Upper lobe of left lung (tissue), 6 donors: Measurements from ENCODE around the gene RBP2. TPM values are rescaled to one million over a fixed set of nuclear protein-coding genes. Genes with fewer than 3 reads are reported as not detected.
A peak's percentile ranks its signal among the peaks of the same experiment; 100 is the strongest.

Experiments used
- ATAC-seq, 2 donors: fragments of 200-7000 bp; cut with Tn5 transposase; one replicate each; pipeline ENCODE4 v1.9.1; 2022; ENCODE audit warnings: mild to moderate bottlenecking in 2 of 2, moderate library complexity in 2 of 2; ENCODE audit not compliant: low FRiP score in 2 of 2
- DNase-seq, 2 donors: peaks; one replicate each; pipeline ENCODE4 v3.0.0-alpha.2; 2019 to 2020
- H3K27ac ChIP-seq, 4 donors: fragments of 200-600 bp; sonication (generic); one replicate each; pipeline ENCODE4 v1.5.1; 2016 to 2019
- H3K27me3 ChIP-seq, 4 donors: fragments of 200-600 bp; sonication (generic); one replicate each; pipeline ENCODE4 v1.5.1; 2017 to 2019
- H3K36me3 ChIP-seq, 4 donors: fragments of 200-600 bp; sonication (generic); one replicate each; pipeline ENCODE4 v1.5.1; 2016 to 2019
- H3K4me1 ChIP-seq, 4 donors: fragments of 200-600 bp; sonication (generic); one replicate each; pipeline ENCODE4 v1.5.1; 2018 to 2019
- H3K4me3 ChIP-seq, 4 donors: fragments of 200-600 bp; sonication (generic); one replicate each; pipeline ENCODE4 v1.5.1; 2017 to 2019; ENCODE audit warnings: mild to moderate bottlenecking in 2 of 4, moderate library complexity in 1 of 4
- H3K9me3 ChIP-seq, 4 donors: fragments of 200-600 bp; sonication (generic); one replicate each; pipeline ENCODE4 v1.5.1; 2018 to 2019
- EP300 ChIP-seq, 4 donors: sonication (generic); formaldehyde crosslinking; IDR thresholded peaks; one replicate each; pipeline ENCODE4 v1.5.1; 2017; ENCODE audit warnings: antibody characterized with exemption in 4 of 4, control low read depth in 2 of 4
- POLR2A ChIP-seq, 4 donors: fragments of 450-650 bp; IDR thresholded peaks; one replicate each; pipeline ENCODE4 v1.5.1; 2016 to 2017; ENCODE audit warnings: antibody characterized with exemption in 4 of 4, mild to moderate bottlenecking in 2 of 4
- POLR2AphosphoS5 ChIP-seq, 2 donors: sonication (generic); formaldehyde crosslinking; IDR thresholded peaks; one replicate each; pipeline ENCODE4 v1.5.1; 2017; ENCODE audit warnings: antibody characterized with exemption in 2 of 2
- WGBS, 2 donors: methylation state at CpG; one replicate each; pipeline ENCODE4 v1.1.5; 2017 to 2018; 5-methylcytosine and 5-hydroxymethylcytosine counted together
- total RNA-seq, 6 donors: library from RNA; depleted of rRNA in 4 of 6; stranded (reverse); fragments of >200 nt in 4 of 6; gene quantifications; one replicate each; pipeline versions ENCODE4 v1.1.0 to v1.2.1, GENCODE V29; 2016 to 2021
- TF ChIP-seq, protein P1 (sequence below), 6 experiments: fragments of 450-650 bp in 4 of 6; fragments of 200-600 bp in 2 of 6; sonication (generic) in 2 of 6; IDR thresholded peaks; one replicate each; pipeline ENCODE4 v1.5.1; 2016 to 2019; ENCODE audit warnings: antibody characterized with exemption in 6 of 6
- donor health status: DM: no; HTN: no; CAD: no; lungs with moderate emphysema.
- donor health status: DM: no; HTN: yes; CAD: no; lungs with severe emphysema.

Gene RBP2
- total RNA-seq, 6 donors from 2014 or later = 0.64 to 4.4 (median 1.1) TPM; not detected in 2

DNA sequence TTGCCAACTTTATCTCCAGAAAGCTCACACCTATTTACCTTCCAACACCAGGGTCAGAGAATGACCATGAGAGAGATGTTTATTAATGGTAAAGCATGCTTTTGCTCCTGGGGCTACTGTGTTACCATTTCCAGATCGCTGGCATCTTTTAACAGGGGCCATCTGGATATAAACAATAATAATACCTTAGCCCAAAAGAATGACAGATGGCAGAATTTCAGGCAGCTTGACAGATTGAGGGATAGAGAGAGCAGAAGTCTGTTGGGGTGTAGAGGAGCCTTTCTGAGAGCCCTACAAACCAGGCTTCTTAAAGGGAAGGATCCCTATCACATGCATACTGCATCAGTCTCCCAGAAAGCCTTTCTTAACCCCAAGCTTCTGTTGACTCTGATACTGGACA lies 45.5 kb upstream of the RBP2 start:
- TF ChIP-seq, protein P1, sequence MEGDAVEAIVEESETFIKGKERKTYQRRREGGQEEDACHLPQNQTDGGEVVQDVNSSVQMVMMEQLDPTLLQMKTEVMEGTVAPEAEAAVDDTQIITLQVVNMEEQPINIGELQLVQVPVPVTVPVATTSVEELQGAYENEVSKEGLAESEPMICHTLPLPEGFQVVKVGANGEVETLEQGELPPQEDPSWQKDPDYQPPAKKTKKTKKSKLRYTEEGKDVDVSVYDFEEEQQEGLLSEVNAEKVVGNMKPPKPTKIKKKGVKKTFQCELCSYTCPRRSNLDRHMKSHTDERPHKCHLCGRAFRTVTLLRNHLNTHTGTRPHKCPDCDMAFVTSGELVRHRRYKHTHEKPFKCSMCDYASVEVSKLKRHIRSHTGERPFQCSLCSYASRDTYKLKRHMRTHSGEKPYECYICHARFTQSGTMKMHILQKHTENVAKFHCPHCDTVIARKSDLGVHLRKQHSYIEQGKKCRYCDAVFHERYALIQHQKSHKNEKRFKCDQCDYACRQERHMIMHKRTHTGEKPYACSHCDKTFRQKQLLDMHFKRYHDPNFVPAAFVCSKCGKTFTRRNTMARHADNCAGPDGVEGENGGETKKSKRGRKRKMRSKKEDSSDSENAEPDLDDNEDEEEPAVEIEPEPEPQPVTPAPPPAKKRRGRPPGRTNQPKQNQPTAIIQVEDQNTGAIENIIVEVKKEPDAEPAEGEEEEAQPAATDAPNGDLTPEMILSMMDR (IDR thresholded peaks at IDR 0.05) = no peak
- no peak for TF ChIP-seq POLR2AphosphoS5 (IDR thresholded peaks at IDR 0.05)
- TF ChIP-seq POLR2A (IDR thresholded peaks at IDR 0.05) = no peak
- no peak for TF ChIP-seq EP300 (IDR thresholded peaks at IDR 0.05)
- ATAC-seq = no peak
- WGBS, 2 donors = 67 to 69% methylated on average over 1 of the region's 1 CpG
- Histone ChIP-seq H3K9me3 (no peaks in the 10 kb centered on the region), H3K27ac (no peak overlapping the region), H3K27me3 (no peaks in the 10 kb centered on the region), H3K4me1 (no peaks in the 10 kb centered on the region), H3K4me3 (no peak overlapping the region), H3K36me3 (no peaks in the 10 kb centered on the region)
- no peak for DNase-seq

- Histone ChIP-seq H3K27ac (no peak overlapping the region), H3K36me3 (no peaks in the 10 kb centered on the region), H3K9me3 (no peaks in the 10 kb centered on the region), H3K4me1 (no peaks in the 10 kb centered on the region), H3K4me3 (no peak overlapping the region), H3K27me3 (no peaks in the 10 kb centered on the region)
- ATAC-seq (peak in 1 of 2 donors; percentile 45), DNase-seq (no peak)
- 80 to 91% methylated on average over 3 of the region's 3 CpGs for WGBS, 2 donors
- no peak for TF ChIP-seq POLR2A (IDR thresholded peaks at IDR 0.05)
- no peak for TF ChIP-seq EP300 (IDR thresholded peaks at IDR 0.05)
- TF ChIP-seq POLR2AphosphoS5 (IDR thresholded peaks at IDR 0.05) = no peak
- TF ChIP-seq, protein P1 (IDR thresholded peaks at IDR 0.05) = no peak
Measured at GRCh38 chr3:139521144-139521543, 44.8 kb upstream of the RBP2 start.

GRCh38 chr3:139519998-139520737 lies 43.9 kb upstream of the RBP2 start:
- TF ChIP-seq, protein P1 (IDR thresholded peaks at IDR 0.05) = peak in 2 of 6 experiments; percentile 10 to 27
- no peak for TF ChIP-seq EP300 (IDR thresholded peaks at IDR 0.05)
- no peak for TF ChIP-seq POLR2AphosphoS5 (IDR thresholded peaks at IDR 0.05)
- H3K4me3 ChIP-seq = no peak overlapping the region
- H3K36me3 ChIP-seq = no peaks in the 10 kb centered on the region
- H3K27ac ChIP-seq = peak overlapping the region in 1 of 4 donors; percentile 26
- 78 to 82% methylated on average over 5 to 7 of the region's 7 CpGs for WGBS, 2 donors
- no peaks in the 10 kb centered on the region for H3K9me3 ChIP-seq
- no peaks in the 10 kb centered on the region for H3K4me1 ChIP-seq
- H3K27me3 ChIP-seq = no peaks in the 10 kb centered on the region
- no peak for DNase-seq
- peak in 1 of 2 donors; percentile 70 for ATAC-seq

DNA sequence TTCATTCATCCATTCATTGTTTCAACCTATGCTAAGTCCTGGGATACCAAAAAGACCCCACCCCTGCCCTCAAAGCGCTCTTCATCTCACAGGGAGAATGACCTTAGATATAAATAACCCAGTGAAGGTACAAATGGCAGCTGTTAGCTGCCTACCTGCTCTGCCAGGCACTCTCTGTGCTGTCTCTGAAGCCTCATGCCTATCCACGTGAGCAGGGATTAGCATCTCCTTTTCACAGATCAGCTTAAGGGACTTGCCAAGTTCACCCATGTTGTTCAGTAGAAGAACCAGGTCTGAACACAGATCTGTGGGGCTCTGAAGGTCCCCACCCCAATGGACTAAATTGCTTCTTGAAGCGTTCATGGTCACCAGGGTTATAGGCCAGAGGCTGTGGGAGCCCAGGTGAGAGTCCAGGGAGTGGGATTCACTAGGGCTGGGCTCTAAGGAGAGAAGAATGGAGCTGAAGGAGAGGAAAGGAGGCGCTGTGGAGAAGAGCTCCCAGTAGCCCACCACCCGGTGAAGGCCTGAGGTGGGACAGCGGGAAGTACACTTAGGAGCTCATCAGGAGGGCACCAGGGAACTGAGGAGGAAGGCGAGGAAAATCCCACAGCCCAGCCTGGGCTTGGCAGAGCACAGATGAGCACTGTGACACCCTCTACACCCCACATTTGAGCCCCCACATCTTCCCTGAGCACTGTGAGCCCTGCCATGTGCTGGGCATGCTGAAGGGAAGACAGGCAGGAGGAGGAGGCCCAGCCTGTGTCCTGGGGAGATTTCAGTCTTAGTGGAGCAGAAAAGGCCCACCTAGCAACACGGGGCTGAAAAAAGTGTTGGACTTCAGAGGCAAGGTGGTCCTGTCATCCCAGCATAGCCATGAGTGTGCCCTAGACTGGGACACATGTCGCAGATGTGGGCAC lies 42.9 kb upstream of the RBP2 start:
- no peaks in the 10 kb centered on the region for H3K36me3 ChIP-seq
- 92 to 95% methylated on average over 9 of the region's 9 CpGs for WGBS, 2 donors
- DNase-seq = no peak
- H3K9me3 ChIP-seq = no peaks in the 10 kb centered on the region
- H3K4me1 ChIP-seq = no peaks in the 10 kb centered on the region
- TF ChIP-seq EP300 (IDR thresholded peaks at IDR 0.05) = no peak
- no peak for TF ChIP-seq POLR2AphosphoS5 (IDR thresholded peaks at IDR 0.05)
- TF ChIP-seq POLR2A (IDR thresholded peaks at IDR 0.05) = no peak
- no peak overlapping the region for H3K4me3 ChIP-seq
- no peak overlapping the region for H3K27ac ChIP-seq
- no peak for ATAC-seq
- no peaks in the 10 kb centered on the region for H3K27me3 ChIP-seq

GRCh38 chr3:139518306-139518705 lies 42.0 kb upstream of the RBP2 start:
- H3K27ac ChIP-seq = no peak overlapping the region
- no peaks in the 10 kb centered on the region for H3K4me1 ChIP-seq
- peak in 1 of 2 donors; percentile 1 for DNase-seq
- ATAC-seq = no peak
- no peak overlapping the region for H3K4me3 ChIP-seq
- H3K36me3 ChIP-seq = no peaks in the 10 kb centered on the region
- TF ChIP-seq POLR2A (IDR thresholded peaks at IDR 0.05) = no peak
- TF ChIP-seq POLR2AphosphoS5 (IDR thresholded peaks at IDR 0.05) = no peak
- no peak for TF ChIP-seq EP300 (IDR thresholded peaks at IDR 0.05)
- TF ChIP-seq, protein P1 (IDR thresholded peaks at IDR 0.05) = no peak
- WGBS, 2 donors = 72 to 89% methylated on average over 6 of the region's 6 CpGs
- no peaks in the 10 kb centered on the region for H3K27me3 ChIP-seq
- H3K9me3 ChIP-seq = no peaks in the 10 kb centered on the region
